Activated T-cell treated with anti-CD3 and anti-CD28 coated beads, Interleukin-2, amount 50 U/mL, for 1 hour (primary cell): ENCODE measurements around the gene DNPEP.
"Not testable (repeated sequence)": the region's sequence is repeated elsewhere in the genome, so short reads cannot be mapped to it uniquely, and the experiment has no call there.

Experiments
- DNase-seq: peaks from one replicate; pipeline ENCODE4 v3.0.0-alpha.2; 2020

Gene DNPEP

DNA sequence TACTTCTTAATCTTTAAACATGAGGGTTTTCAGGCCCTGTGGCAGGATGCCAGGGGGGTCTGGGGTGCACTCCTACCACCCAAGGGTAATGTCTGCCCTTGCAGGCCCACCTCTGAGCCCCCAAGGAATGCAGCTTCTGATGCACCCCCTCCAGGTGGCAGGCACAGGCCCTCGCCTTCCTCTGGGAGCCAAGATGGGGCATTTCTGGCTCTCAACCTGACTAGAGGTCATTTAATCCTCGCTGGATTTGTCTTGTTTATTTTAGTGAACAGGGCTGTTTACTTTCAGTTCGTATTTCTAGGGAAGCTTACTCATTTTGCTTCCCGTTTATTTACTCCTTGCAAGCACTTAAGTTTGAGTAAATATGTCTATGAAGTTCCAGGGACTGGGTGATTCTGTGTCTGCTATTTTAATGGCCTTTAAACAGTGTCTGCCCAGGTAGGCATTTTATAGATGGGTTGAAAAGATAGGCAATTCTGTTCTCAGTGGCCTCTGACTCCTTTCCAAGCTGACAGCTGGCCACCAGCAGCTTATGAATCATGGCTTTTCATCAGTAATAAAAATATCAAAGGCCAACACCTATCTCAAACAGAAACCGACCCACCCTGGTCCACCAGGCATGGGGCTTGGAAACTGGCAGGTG lies 11.1 kb upstream of the DNPEP start:
- DNase-seq: no peak

- DNase-seq: no peak
Observed at GRCh38 chr2:219396863-219397457, 9.2 kb upstream of the DNPEP start.

- no peak for DNase-seq
Observed at GRCh38 chr2:219395609-219396008, 7.9 kb upstream of the DNPEP start.

DNA sequence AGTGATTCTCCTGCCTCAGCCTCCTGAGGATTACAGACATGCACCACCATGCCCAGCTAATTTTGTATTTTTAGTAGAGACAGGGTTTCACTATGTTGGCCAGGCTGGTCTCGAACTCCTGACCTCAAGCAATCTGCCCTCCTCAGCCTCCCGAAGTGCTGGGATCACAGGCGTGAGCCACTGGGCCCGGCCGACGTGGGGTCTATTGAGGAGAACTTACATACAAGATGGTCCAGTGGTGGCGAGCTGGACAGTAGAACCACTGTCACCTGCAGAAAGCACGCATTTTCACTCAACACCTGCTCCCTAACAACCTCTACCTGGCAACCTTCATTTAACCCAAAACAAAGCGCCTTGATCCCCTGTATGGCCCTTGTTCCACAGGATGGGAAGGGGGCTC lies 7.3 kb upstream of the DNPEP start:
- not testable (repeated sequence) for DNase-seq

DNA sequence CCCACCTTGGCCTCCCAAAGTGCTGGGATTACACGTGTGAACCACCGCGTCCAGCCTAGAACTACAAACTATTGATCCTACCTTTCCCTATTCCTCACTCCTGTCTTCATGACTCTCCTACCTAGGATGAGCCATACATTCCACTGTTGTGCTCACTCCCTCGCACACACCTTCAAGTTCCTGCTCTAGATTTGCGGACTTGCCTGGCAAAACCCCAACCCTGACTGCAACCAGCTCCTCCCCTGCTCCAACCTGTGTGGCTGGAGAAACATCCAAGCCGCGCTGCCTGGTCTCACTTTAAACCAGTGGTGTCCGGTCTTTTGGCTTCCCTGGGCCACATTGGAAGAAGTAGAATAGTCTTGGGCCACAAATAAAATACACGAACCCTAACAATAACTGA lies 5.0 kb upstream of the DNPEP start:
- no peak for DNase-seq

GRCh38 chr2:219388907-219389156 lies 1.1 kb upstream of the DNPEP start:
- no peak for DNase-seq

- peak; percentile 100 for DNase-seq
Observed at GRCh38 chr2:219388121-219388906, 602 bp upstream of the DNPEP start.

DNA sequence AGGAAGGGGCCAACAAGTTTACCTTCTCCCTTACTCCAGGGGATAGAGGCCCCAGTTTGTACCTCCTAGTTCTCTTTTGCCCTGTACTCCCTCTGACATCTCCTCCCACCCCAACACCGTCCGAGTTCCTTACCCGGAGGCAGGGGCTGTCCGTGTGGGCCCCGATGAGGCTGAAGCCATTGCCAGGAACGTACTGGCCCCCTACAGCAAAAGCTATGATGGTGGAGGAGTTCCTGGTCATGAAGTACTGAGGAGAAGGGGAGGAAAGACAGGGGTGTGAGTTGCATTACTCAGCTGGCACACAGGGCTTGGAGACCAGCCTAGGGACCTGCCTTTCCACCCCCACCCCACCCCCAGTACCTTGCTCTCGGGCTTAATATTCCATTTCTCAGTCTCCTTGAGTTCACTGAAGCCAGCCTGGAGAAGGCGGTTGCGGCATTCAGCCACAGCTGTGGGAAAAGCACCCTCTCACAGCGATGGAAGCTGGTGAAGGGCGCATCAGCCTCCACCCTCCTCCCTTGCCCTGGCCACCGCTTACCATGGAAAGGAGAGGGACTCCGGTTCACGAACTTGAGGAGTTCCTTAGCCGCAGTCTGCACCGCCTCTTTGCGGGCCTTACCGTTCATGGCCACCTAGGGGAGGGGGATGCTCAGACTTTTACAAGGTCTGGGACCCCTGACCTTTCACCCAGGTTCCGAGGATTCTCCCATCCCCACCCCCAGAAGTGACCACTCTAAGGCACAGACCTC lies 1.0 kb downstream of the DNPEP start:
- DNase-seq: no peak

- DNase-seq: no peak
Observed at GRCh38 chr2:219385958-219386520, 1.7 kb downstream of the DNPEP start.

GRCh38 chr2:219384859-219385258 lies 2.9 kb downstream of the DNPEP start:
- no peak for DNase-seq

- DNase-seq: no peak
Observed at GRCh38 chr2:219384083-219384713, 3.5 kb downstream of the DNPEP start.

GRCh38 chr2:219381448-219381847 lies 6.3 kb downstream of the DNPEP start:
- DNase-seq: no peak

DNA sequence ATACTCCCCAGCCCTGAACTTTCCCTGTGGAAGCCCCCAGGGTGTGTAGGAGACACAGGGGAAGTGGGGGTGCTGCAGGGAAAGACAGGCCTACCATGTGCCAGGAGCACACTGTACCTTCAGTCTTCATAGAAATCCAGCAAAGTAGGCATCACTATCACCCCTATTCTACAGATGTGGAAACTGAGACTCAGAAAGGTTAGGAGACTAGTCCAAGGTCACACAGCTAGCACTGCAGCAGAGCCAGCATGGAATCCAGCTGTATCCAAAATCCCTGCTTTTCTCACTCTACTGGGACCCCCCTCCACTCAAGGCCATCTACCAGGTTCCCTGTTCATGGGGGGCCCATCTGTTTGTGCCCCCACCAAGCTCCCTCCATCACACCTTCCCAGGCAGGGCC lies 6.8 kb downstream of the DNPEP start:
- no peak for DNase-seq

DNA sequence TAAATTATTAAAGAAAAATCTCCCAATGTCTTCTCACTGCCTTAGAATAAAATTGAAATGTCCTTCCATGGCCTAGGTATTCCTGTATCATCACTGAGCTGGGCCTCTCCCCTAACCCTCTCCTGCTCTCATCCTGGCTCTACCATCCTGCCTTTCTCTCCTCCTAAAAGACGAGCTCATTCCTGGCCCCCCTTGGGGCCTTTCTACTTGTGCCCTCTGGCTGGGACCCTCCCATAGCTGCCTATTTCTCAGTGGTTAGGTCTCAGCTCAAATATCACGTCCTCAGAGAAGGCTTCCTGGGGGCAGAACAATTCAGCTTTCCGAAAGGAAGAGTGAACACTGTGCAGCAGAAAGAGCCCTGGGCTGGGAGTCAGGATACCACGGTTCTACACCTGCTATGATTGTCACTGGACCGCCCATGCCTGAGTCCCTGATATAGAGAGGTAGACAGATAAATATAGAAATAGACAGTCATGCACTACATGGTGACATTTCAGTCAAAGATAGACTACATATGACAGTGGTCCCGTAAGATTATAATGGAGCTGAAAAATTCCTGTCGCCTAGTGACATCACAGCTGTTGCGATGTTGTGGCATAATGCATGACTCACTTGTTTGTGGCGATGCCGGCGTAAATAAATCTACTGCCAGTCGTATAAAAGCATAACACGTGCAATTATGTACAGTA lies 9.4 kb downstream of the DNPEP start:
- DNase-seq: no peak

DNA sequence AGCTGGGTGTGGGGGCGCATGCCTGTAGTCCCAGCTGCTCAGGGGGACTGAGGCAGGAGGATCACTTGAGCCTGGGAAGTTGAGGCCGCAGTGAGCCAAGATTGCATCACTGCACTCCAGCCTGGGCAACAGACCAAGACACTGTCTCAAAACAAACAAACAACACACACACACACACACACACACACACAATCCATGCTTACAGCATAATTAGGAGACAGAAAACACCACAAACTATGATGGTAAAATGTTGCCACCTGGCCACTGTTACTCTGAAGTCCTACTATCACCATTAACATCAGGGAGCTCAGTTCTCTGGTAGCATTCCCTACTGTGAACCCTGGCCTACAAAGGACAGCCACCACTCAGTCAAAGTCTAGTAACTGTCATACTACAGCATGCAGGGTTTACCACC lies 18.3 kb downstream of the DNPEP start:
- no peak for DNase-seq

GRCh38 chr2:219368690-219369191 lies 19.0 kb downstream of the DNPEP start:
- no peak for DNase-seq

GRCh38 chr2:219362524-219363164 lies 25.1 kb downstream of the DNPEP start:
- DNase-seq: no peak

GRCh38 chr2:219362072-219362471 lies 25.6 kb downstream of the DNPEP start:
- no peak for DNase-seq

GRCh38 chr2:219358170-219359075 lies 29.3 kb downstream of the DNPEP start:
- DNase-seq: no peak

DNA sequence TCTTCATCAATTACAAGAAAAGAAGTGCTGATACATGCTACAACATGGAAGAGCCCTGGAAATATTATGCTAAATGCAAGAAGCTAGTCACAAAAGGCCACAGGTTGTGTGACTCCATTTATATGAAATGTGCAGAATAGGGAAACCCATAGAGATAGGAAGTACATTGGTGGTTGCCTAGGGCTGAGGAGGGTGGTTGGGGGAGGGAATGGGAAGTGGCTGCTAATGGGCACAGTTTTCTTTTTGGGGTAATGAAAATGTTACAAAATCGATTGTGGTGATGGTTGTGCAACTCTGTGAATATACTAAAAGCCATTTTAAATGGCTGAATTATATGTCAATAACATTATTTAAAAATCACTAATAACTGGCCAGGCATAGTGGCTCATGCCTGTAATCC lies 30.9 kb downstream of the DNPEP start:
- DNase-seq: no peak

DNA sequence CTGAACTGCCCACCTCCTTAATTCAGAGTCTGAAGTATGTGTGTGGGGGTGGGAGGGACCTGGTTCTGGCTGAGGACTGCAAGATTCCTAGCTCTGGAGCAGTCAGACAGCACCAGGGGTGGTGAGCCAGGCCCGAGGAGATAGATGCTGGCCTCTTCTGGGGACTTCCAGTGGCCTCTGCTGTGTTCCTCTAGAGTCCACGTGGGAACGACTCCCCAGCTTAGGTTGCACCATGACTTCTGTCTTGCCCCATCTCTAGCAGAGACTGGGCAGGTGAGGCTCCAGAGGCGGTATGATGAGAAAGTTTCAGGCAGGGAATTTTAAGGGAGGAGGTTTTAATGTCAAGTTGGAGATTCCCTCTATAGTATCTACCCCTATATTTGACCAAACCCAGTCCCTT lies 33.1 kb downstream of the DNPEP start:
- no peak for DNase-seq
